GM19467 (cell line): ENCODE results near the gene MIER2.
"Not testable (repeated sequence)": the region's sequence is repeated elsewhere in the genome, so short reads cannot be mapped to it uniquely, and the experiment has no call there.

Experiments
- ATAC-seq: cut with Tn5 transposase; IDR thresholded peaks from one replicate; pipeline ENCODE4 v1.9.1; 2021; ENCODE audit warnings: mild to moderate bottlenecking, moderate library complexity; ENCODE audit not compliant: unreplicated experiment

MIER2 gene

GRCh38 chr19:362683-363082 is 18.1 kb upstream of the MIER2 start:
- ATAC-seq: no peak

- no peak for ATAC-seq
Measured at GRCh38 chr19:362154-362553, 17.6 kb upstream of the MIER2 start.

GRCh38 chr19:359653-359925 is 15.0 kb upstream of the MIER2 start:
- no peak for ATAC-seq

- not testable (repeated sequence) for ATAC-seq
Measured at GRCh38 chr19:355536-355935, 10.9 kb upstream of the MIER2 start.

- no peak for ATAC-seq
Measured at GRCh38 chr19:355134-355533, 10.5 kb upstream of the MIER2 start.

GRCh38 chr19:351976-352625 is 7.5 kb upstream of the MIER2 start:
- ATAC-seq: no peak

GRCh38 chr19:347946-348861 is 3.6 kb upstream of the MIER2 start:
- ATAC-seq: no peak

GRCh38 chr19:345320-345879 is 804 bp upstream of the MIER2 start:
- no peak for ATAC-seq

GRCh38 chr19:343941-344624 is 513 bp downstream of the MIER2 start:
- peak; percentile 28 for ATAC-seq

- ATAC-seq: no peak
Measured at GRCh38 chr19:343451-343931, 1.1 kb downstream of the MIER2 start.

GRCh38 chr19:342801-343421 is 1.7 kb downstream of the MIER2 start:
- ATAC-seq: no peak

- ATAC-seq: no peak
Measured at GRCh38 chr19:342128-342455, 2.5 kb downstream of the MIER2 start.

- ATAC-seq: no peak
Measured at GRCh38 chr19:341386-342127, 3.0 kb downstream of the MIER2 start.

GRCh38 chr19:340620-341385 is 3.8 kb downstream of the MIER2 start:
- ATAC-seq: no peak

GRCh38 chr19:339262-339887 is 5.2 kb downstream of the MIER2 start:
- no peak for ATAC-seq

- ATAC-seq: no peak
Measured at GRCh38 chr19:338421-338820, 6.2 kb downstream of the MIER2 start.

- ATAC-seq: no peak
Measured at GRCh38 chr19:336067-336614, 8.5 kb downstream of the MIER2 start.

GRCh38 chr19:335486-336066 is 9.0 kb downstream of the MIER2 start:
- no peak for ATAC-seq

GRCh38 chr19:335072-335471 is 9.5 kb downstream of the MIER2 start:
- no peak for ATAC-seq
